IMR-90 (cell line): ENCODE measurements around the gene ARHGAP28. TPM values are rescaled to one million over a fixed set of nuclear protein-coding genes. Genes with fewer than 3 reads are reported as not detected.

Experiments
- ATAC-seq: fragments of 200-7000 bp; cut with Tn5 transposase; 2 replicates; pipeline ENCODE4 v1.9.1; 2020; ENCODE audit warnings: low read depth, mild to moderate bottlenecking, moderate library complexity
- BruUV-seq: library from RNA; stranded (reverse); fragments of 400-500 nt; replicated peaks from 2 replicates; lab custom pipeline; 2021; lab: Mats Ljungman, UMichigan
- CTCF ChIA-PET: fragments of 300-600 bp; formaldehyde crosslinking; extraction: SDS; loops from one replicate; lab custom pipeline; 2021; ENCODE audit warnings: antibody characterized with exemption; lab: Yijun Ruan, JAX
- POLR2A ChIA-PET: fragments of 300-600 bp; sonication (Branson Sonifier 250); formaldehyde crosslinking; loops from one replicate; lab custom pipeline; 2022; ENCODE audit warnings: antibody characterized with exemption; ENCODE audit not compliant: unreplicated experiment; lab: Charles Lee
- DNase-seq: peaks from one replicate; pipeline ENCODE4 v3.0.0; 2013
- H2AFZ ChIP-seq: replicated peaks from 2 replicates; pipeline ENCODE3; 2013; ENCODE audit warnings: low read length, mild to moderate bottlenecking; ENCODE audit not compliant: poor library complexity
- H2AK5ac ChIP-seq: 2 replicates; pipeline ENCODE4 v1.6.1; 2013; ENCODE audit warnings: low read depth, low read length, inconsistent platforms
- H2AK9ac ChIP-seq: replicated peaks from 2 replicates; pipeline ENCODE3; 2013; ENCODE audit warnings: mild to moderate bottlenecking, low read depth, low read length, moderate library complexity; ENCODE audit not compliant: poor library complexity
- H2BK120ac ChIP-seq: 2 replicates; pipeline ENCODE4 v1.6.1; 2013; ENCODE audit warnings: low read depth, low read length, inconsistent platforms
- H2BK15ac ChIP-seq: 3 replicates; pipeline ENCODE4 v1.6.1; 2013; ENCODE audit warnings: low read depth, low read length, inconsistent platforms
- H2BK20ac ChIP-seq: 2 replicates; pipeline ENCODE4 v1.6.1; 2013; ENCODE audit warnings: low read depth, mild to moderate bottlenecking, inconsistent platforms, low read length, moderate library complexity
- H2BK5ac ChIP-seq: 2 replicates; pipeline ENCODE4 v1.6.1; 2013; ENCODE audit warnings: mild to moderate bottlenecking, low read depth, low read length, inconsistent platforms; ENCODE audit not compliant: poor library complexity, severe bottlenecking
- H3K14ac ChIP-seq: replicated peaks from 2 replicates; pipeline ENCODE4 v1.6.1; 2013; ENCODE audit warnings: low read depth, low read length, inconsistent platforms
- H3K18ac ChIP-seq: 2 replicates; pipeline ENCODE4 v1.6.1; 2013; ENCODE audit warnings: low read depth, low read length, control low read depth
- H3K23ac ChIP-seq: 2 replicates; pipeline ENCODE4 v1.6.1; 2013; ENCODE audit warnings: low read depth, low read length, inconsistent platforms
- H3K27ac ChIP-seq: 2 replicates; pipeline ENCODE4 v1.5.1; 2013; ENCODE audit warnings: mild to moderate bottlenecking, control low read depth, low read length; ENCODE audit not compliant: insufficient read depth
- H3K27me3 ChIP-seq: 2 replicates; pipeline ENCODE4 v1.6.1; 2013; ENCODE audit warnings: low read length; ENCODE audit not compliant: control insufficient read depth, insufficient read depth
- H3K36me3 ChIP-seq: 2 replicates; pipeline ENCODE4 v1.6.1; 2013; ENCODE audit warnings: low read length, mixed read lengths; ENCODE audit not compliant: control insufficient read depth, insufficient read depth
- H3K4ac ChIP-seq: 2 replicates; pipeline ENCODE4 v1.6.1; 2013; ENCODE audit warnings: low read depth, low read length, inconsistent platforms
- H3K4me1 ChIP-seq: 2 replicates; pipeline ENCODE4 v1.6.1; 2013; ENCODE audit warnings: low read length, mixed read lengths; ENCODE audit not compliant: control insufficient read depth, insufficient read depth
- H3K4me2 ChIP-seq: 2 replicates; pipeline ENCODE4 v1.6.1; 2013; ENCODE audit warnings: low read depth, mild to moderate bottlenecking, control low read depth, low read length, moderate library complexity
- H3K4me3 ChIP-seq: 2 replicates; pipeline ENCODE4 v1.5.1; 2013; ENCODE audit warnings: low read depth, mild to moderate bottlenecking, control low read depth, low read length, moderate library complexity; ENCODE audit not compliant: insufficient read depth
- H3K56ac ChIP-seq: 2 replicates; pipeline ENCODE4 v1.6.1; 2013; ENCODE audit warnings: low read length, inconsistent platforms; ENCODE audit not compliant: insufficient read depth; ENCODE audit errors: extremely low read depth
- H3K79me1 ChIP-seq, 2 experiments: 2 replicates each; pipeline ENCODE4 v1.6.1; 2013; ENCODE audit warnings: low read length in 2 of 2, inconsistent platforms in 1 of 2, low read depth in 1 of 2
- H3K9ac ChIP-seq: 2 replicates; pipeline ENCODE4 v1.6.1; 2013; ENCODE audit warnings: low read depth, low read length, control low read depth
- H3K9me1 ChIP-seq: 2 replicates; pipeline ENCODE4 v1.6.1; 2013; ENCODE audit warnings: low read length, inconsistent platforms; ENCODE audit not compliant: insufficient read depth
- H3K9me3 ChIP-seq: 2 replicates; pipeline ENCODE4 v1.6.1; 2013; ENCODE audit warnings: low read length; ENCODE audit not compliant: control insufficient read depth, insufficient read depth
- H4K20me1 ChIP-seq: 2 replicates; pipeline ENCODE4 v1.6.1; 2013; ENCODE audit warnings: low read length, inconsistent platforms; ENCODE audit not compliant: insufficient read depth
- H4K5ac ChIP-seq: 2 replicates; pipeline ENCODE4 v1.6.1; 2013; ENCODE audit warnings: mild to moderate bottlenecking, low read depth, low read length, control low read depth
- H4K8ac ChIP-seq, 2 experiments: 2 replicates each; pipeline ENCODE4 v1.6.1; 2013; ENCODE audit warnings: low read depth in 2 of 2, low read length in 2 of 2, control low read depth in 1 of 2, inconsistent platforms in 1 of 2
- H4K91ac ChIP-seq: 2 replicates; pipeline ENCODE4 v1.6.1; 2013; ENCODE audit warnings: low read depth, low read length, inconsistent platforms; ENCODE audit not compliant: insufficient read depth
- BHLHE40 ChIP-seq: fragments of 150-350 bp; IDR thresholded peaks from 2 replicates; pipeline ENCODE4 v1.6.1; 2016; ENCODE audit warnings: mild to moderate bottlenecking, low read depth, low read length
- CEBPB ChIP-seq: IDR thresholded peaks from 2 replicates; pipeline ENCODE4 v1.6.1; 2012; ENCODE audit warnings: low read depth, low read length, improper control_type of control experiment
- CHD1 ChIP-seq: IDR thresholded peaks from 2 replicates; pipeline ENCODE4 v1.6.1; 2012; ENCODE audit warnings: low read depth, low read length, improper control_type of control experiment
- ELK1 ChIP-seq: fragments of 150-350 bp; IDR thresholded peaks from 2 replicates; pipeline ENCODE4 v1.6.1; 2016; ENCODE audit warnings: low read depth, mild to moderate bottlenecking, low read length, moderate library complexity, borderline replicate concordance
- FOS ChIP-seq: fragments of 150-350 bp; IDR thresholded peaks from 2 replicates; pipeline ENCODE4 v1.6.1; 2016; ENCODE audit warnings: low read depth, low read length
- MAFK ChIP-seq: IDR thresholded peaks from 2 replicates; pipeline ENCODE4 v1.6.1; 2012; ENCODE audit warnings: low read depth, low read length, improper control_type of control experiment
- MAZ ChIP-seq: IDR thresholded peaks from 2 replicates; pipeline ENCODE4 v1.6.1; 2012; ENCODE audit warnings: low read depth, mild to moderate bottlenecking, low read length, improper control_type of control experiment, moderate library complexity, borderline replicate concordance
- NFE2L2 ChIP-seq: fragments of 150-350 bp; IDR thresholded peaks from 2 replicates; pipeline ENCODE4 v1.6.1; 2016; ENCODE audit warnings: low read depth, mild to moderate bottlenecking, low read length
- POLR2A ChIP-seq: IDR thresholded peaks from 2 replicates; pipeline ENCODE4 v1.6.1; 2012; ENCODE audit warnings: mild to moderate bottlenecking, low read depth, low read length
- RAD21 ChIP-seq: IDR thresholded peaks from 2 replicates; pipeline ENCODE4 v1.6.1; 2012; ENCODE audit warnings: low read length, improper control_type of control experiment
- RFX5 ChIP-seq: IDR thresholded peaks from 2 replicates; pipeline ENCODE4 v1.8.0; 2012; ENCODE audit warnings: low read depth, mild to moderate bottlenecking, low read length, moderate library complexity
- SMC3 ChIP-seq: fragments of 150-350 bp; IDR thresholded peaks from 2 replicates; pipeline ENCODE4 v1.6.1; 2016; ENCODE audit warnings: low read depth, mild to moderate bottlenecking, antibody characterized with exemption, low read length, moderate library complexity
- USF2 ChIP-seq: fragments of 150-350 bp; IDR thresholded peaks from 2 replicates; pipeline ENCODE4 v1.6.1; 2017; ENCODE audit warnings: mild to moderate bottlenecking, antibody characterized with exemption, low read length, low read depth
- WGBS, 2 experiments: methylation state at CpG; one replicate each; pipeline versions ENCODE4 v1.1.5 to v1.1.7; 2013; ENCODE audit warnings: missing lambda C conversion rate in 2 of 2; ENCODE audit not compliant: insufficient read length in 1 of 2; ENCODE audit errors: extremely low coverage in 2 of 2; 5-methylcytosine and 5-hydroxymethylcytosine counted together
- dilution Hi-C: fragments of 300-500 bp; cut with HindIII; formaldehyde crosslinking; loops from one replicate; pipeline ENCODE4 v1.14.3; 2018; ENCODE audit warnings: low sequenced_read_pairs; ENCODE audit not compliant: unreplicated experiment
- in situ Hi-C: fragments of 300-500 bp; cut with MboI; formaldehyde crosslinking; loops from 3 replicates; pipeline ENCODE4 v1.14.3; 2019; ENCODE audit warnings: low sequenced_read_pairs, inconsistent platforms, mixed read lengths
- intact Hi-C: fragments of 100-400 bp; cut with micrococcal nuclease; formaldehyde crosslinking; loops from 2 replicates; pipeline ENCODE4 v1.10.0; 2022
- polyA plus RNA-seq, 3 experiments: library from polyadenylated mRNA; depleted of rRNA; stranded (reverse); fragments of >200 nt; gene quantifications; 2 replicates each; pipeline ENCODE4 v1.2.3, GENCODE V29; 2012; ENCODE audit warnings: low replicate concordance in 1 of 3
- total RNA-seq: library from RNA; depleted of rRNA; stranded (reverse); fragments of >200 nt; gene quantifications from 2 replicates; pipeline ENCODE4 v1.2.3, GENCODE V29; 2012
- TF ChIP-seq, protein P1 (sequence below): conservative IDR thresholded peaks from 2 replicates; pipeline ENCODE4 v1.5.1; 2012; ENCODE audit warnings: mild to moderate bottlenecking, low read depth, low read length, improper control_type of control experiment

The ARHGAP28 gene
- total and polyA plus RNA-seq, 2 of the 4 experiments (the other 2 are of a cell fraction) = 1.8 to 3.8 TPM

- Histone ChIP-seq H3K14ac (peak overlapping the region; percentile 78), H3K9me1 (peaks cover 5% of the 10 kb centered on the region; the same call in 1 of the 2 replicates), H2BK120ac (peak overlapping the region; percentile 59), H3K9me3 (peaks cover 5% of the 10 kb centered on the region), H3K79me1 (no peaks in the 10 kb centered on the region; a peak in 1 of 4 replicates), H3K27me3 (no peaks in the 10 kb centered on the region), H3K9ac (peak overlapping the region; percentile 66), H3K4me3 (no peak overlapping the region), H3K4ac (peak overlapping the region; percentile 76), H3K23ac (peak overlapping the region; percentile 28), H3K18ac (peak overlapping the region; percentile 49), H4K5ac (peak overlapping the region; percentile 17), H3K36me3 (peaks cover 4% of the 10 kb centered on the region; the same call in 1 of the 2 replicates), H3K4me1 (peaks cover 9% of the 10 kb centered on the region), H4K91ac (peak overlapping the region; percentile 79), H3K56ac (peak overlapping the region; percentile 56), H2BK15ac (peak overlapping the region; percentile 40; the same call in 2 of the 3 replicates), H3K4me2 (peak overlapping the region; percentile 38), H2AK5ac (peak overlapping the region; percentile 1; the same call in 1 of the 2 replicates), H2AK9ac (no peak overlapping the region), H4K8ac (peak overlapping the region in 1 of 2 experiments; percentile 55; a peak in 2 of 4 replicates), H2BK5ac (peak overlapping the region; percentile 72), H3K27ac (peak overlapping the region; percentile 88), H2BK20ac (peak overlapping the region; percentile 55), H4K20me1 (no peaks in the 10 kb centered on the region), H2AFZ (peak overlapping the region; percentile 60)
- dilution Hi-C loops (no loop called here), intact Hi-C loops (no loop called here), in situ Hi-C loops (no loop called here)
- ChIA-PET CTCF (interaction anchor here (0.7 to 1.0 kb wide), 2 partner anchors 16 to 134 kb away, joined by 3 read pairs; no protein-coding TSS in a partner anchor), POLR2A (interaction anchor here (0.7 kb wide), 1 partner anchor 11 kb away, joined by 3 read pairs; no protein-coding TSS in a partner anchor)
- no CpG with 5 or more reads among the region's 6 CpGs for WGBS, 2 experiments
- DNase-seq (peak; percentile 86), ATAC-seq (peak; percentile 76)
- BruUV-seq = no TSS peak
- no peak for TF ChIP-seq MAZ
- TF ChIP-seq POLR2A = no peak
- no peak for TF ChIP-seq RFX5
- TF ChIP-seq CHD1 = no peak
- TF ChIP-seq ELK1 = no peak
- no peak for TF ChIP-seq RAD21
- peak; percentile 0; the same call in 1 of the 2 replicates for TF ChIP-seq MAFK
- TF ChIP-seq NFE2L2 = 0 out of 2 replicates have a peak, but pooled peaks have one; percentile 6
- TF ChIP-seq BHLHE40 = no peak
- TF ChIP-seq FOS = no peak
- TF ChIP-seq CEBPB = peak; percentile 83
- TF ChIP-seq, protein P1, sequence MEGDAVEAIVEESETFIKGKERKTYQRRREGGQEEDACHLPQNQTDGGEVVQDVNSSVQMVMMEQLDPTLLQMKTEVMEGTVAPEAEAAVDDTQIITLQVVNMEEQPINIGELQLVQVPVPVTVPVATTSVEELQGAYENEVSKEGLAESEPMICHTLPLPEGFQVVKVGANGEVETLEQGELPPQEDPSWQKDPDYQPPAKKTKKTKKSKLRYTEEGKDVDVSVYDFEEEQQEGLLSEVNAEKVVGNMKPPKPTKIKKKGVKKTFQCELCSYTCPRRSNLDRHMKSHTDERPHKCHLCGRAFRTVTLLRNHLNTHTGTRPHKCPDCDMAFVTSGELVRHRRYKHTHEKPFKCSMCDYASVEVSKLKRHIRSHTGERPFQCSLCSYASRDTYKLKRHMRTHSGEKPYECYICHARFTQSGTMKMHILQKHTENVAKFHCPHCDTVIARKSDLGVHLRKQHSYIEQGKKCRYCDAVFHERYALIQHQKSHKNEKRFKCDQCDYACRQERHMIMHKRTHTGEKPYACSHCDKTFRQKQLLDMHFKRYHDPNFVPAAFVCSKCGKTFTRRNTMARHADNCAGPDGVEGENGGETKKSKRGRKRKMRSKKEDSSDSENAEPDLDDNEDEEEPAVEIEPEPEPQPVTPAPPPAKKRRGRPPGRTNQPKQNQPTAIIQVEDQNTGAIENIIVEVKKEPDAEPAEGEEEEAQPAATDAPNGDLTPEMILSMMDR = no peak
- TF ChIP-seq USF2 = no peak
- TF ChIP-seq SMC3 = no peak
Measured at GRCh38 chr18:6752202-6752860, 22.8 kb downstream of the ARHGAP28 start.
